Lower leg skin (tissue), 4 donors: ENCODE measurements around the gene AMFR. TPM values are rescaled to one million over a fixed set of nuclear protein-coding genes. Genes with fewer than 3 reads are reported as not detected.

ENCODE experiments used
- DNase-seq, 2 donors: peaks; one replicate each; pipeline ENCODE4 v3.0.0-alpha.2; 2019; ENCODE audit warnings: low spot score in 2 of 2
- H3K4me3 ChIP-seq: fragments of 200-600 bp; sonication (generic); 2 replicates; pipeline ENCODE4 v1.5.1; 2017; ENCODE audit warnings: mild to moderate bottlenecking, low read depth; ENCODE audit not compliant: poor library complexity, severe bottlenecking
- CTCF ChIP-seq, 3 donors: fragments of 450-650 bp; IDR thresholded peaks; one replicate each; pipeline ENCODE4 v1.5.1; 2016; ENCODE audit warnings: antibody characterized with exemption in 3 of 3, mild to moderate bottlenecking in 3 of 3, moderate library complexity in 2 of 3
- POLR2A ChIP-seq, 2 donors: fragments of 450-650 bp; IDR thresholded peaks; one replicate each; pipeline ENCODE4 v1.6.1; 2016 to 2017; ENCODE audit warnings: antibody characterized with exemption in 2 of 2, mild to moderate bottlenecking in 1 of 2, moderate library complexity in 1 of 2
- WGBS, 2 donors: methylation state at CpG; one replicate each; pipeline ENCODE4 v1.1.5; 2018; 5-methylcytosine and 5-hydroxymethylcytosine counted together
- intact Hi-C: fragments of 100-400 bp; cut with DNase I; formaldehyde crosslinking; loops from one replicate; pipeline ENCODE4 v1.15.0; 2023; ENCODE audit warnings: low total_unique reads
- total RNA-seq, 4 donors: library from RNA; depleted of rRNA; stranded (reverse); fragments of >200 nt; gene quantifications; one replicate each; pipeline ENCODE4 v1.1.0, GENCODE V29; 2016

The AMFR gene
- total RNA-seq, 4 donors from 2014 or later, result 77.3 to 149 (median 124) TPM

- no peak overlapping the region for H3K4me3 ChIP-seq
- DNase-seq, result no peak
- TF ChIP-seq POLR2A (IDR thresholded peaks at IDR 0.05), result no peak
- no peak for TF ChIP-seq CTCF (IDR thresholded peaks at IDR 0.05)
- intact Hi-C loops, result no loop called here
- WGBS, 2 donors, result 89 to 92% methylated on average over 5 of the region's 5 CpGs
These were observed 56.1 kb downstream of the AMFR start for GRCh38 chr16:56369202-56369601.

- WGBS, 2 donors, result 93% methylated on average over 2 of the region's 2 CpGs
- no peak for DNase-seq
- H3K4me3 ChIP-seq, result no peak overlapping the region
- intact Hi-C loops, result no loop called here
- TF ChIP-seq POLR2A (IDR thresholded peaks at IDR 0.05) (no peak), CTCF (IDR thresholded peaks at IDR 0.05) (no peak)
These were observed 56.8 kb downstream of the AMFR start for GRCh38 chr16:56368545-56368944.

GRCh38 chr16:56367764-56368163 is 57.6 kb downstream of the AMFR start:
- intact Hi-C loops, result no loop called here
- WGBS, 2 donors, result 95 to 97% methylated on average over 6 of the region's 6 CpGs
- no peak for DNase-seq
- TF ChIP-seq POLR2A (IDR thresholded peaks at IDR 0.05), result no peak
- H3K4me3 ChIP-seq, result no peak overlapping the region

- 94 to 95% methylated on average over 9 of the region's 9 CpGs for WGBS, 2 donors
- TF ChIP-seq POLR2A (IDR thresholded peaks at IDR 0.05) (no peak), CTCF (IDR thresholded peaks at IDR 0.05) (no peak)
- no peak overlapping the region for H3K4me3 ChIP-seq
- intact Hi-C loops, result no loop called here
- DNase-seq, result no peak
These were observed 58.4 kb downstream of the AMFR start for GRCh38 chr16:56366945-56367344.

- intact Hi-C loops, result no loop called here
- no peak for TF ChIP-seq CTCF (IDR thresholded peaks at IDR 0.05)
- no peak for TF ChIP-seq POLR2A (IDR thresholded peaks at IDR 0.05)
- 79 to 82% methylated on average over 7 of the region's 7 CpGs for WGBS, 2 donors
- no peak for DNase-seq
- H3K4me3 ChIP-seq, result no peak overlapping the region
These were observed 59.8 kb downstream of the AMFR start for GRCh38 chr16:56365552-56365951.

- DNase-seq, result peak in 1 of 2 donors; percentile 80
- intact Hi-C loops, result no loop called here
- WGBS, 2 donors, result 97 to 99% methylated on average over 8 of the region's 8 CpGs
- TF ChIP-seq POLR2A (IDR thresholded peaks at IDR 0.05), result no peak
- no peak for TF ChIP-seq CTCF (IDR thresholded peaks at IDR 0.05)
- H3K4me3 ChIP-seq, result no peak overlapping the region
These were observed 60.5 kb downstream of the AMFR start for GRCh38 chr16:56364865-56365264.
